HG03575 (cell line): ENCODE measurements around the gene C2orf76.

ENCODE experiments used
- ATAC-seq: cut with Tn5 transposase; IDR thresholded peaks from one replicate; pipeline ENCODE4 v1.9.1; 2021; ENCODE audit not compliant: unreplicated experiment, insufficient number of reproducible peaks, low FRiP score; ENCODE audit errors: extremely low read depth

The C2orf76 gene

DNA sequence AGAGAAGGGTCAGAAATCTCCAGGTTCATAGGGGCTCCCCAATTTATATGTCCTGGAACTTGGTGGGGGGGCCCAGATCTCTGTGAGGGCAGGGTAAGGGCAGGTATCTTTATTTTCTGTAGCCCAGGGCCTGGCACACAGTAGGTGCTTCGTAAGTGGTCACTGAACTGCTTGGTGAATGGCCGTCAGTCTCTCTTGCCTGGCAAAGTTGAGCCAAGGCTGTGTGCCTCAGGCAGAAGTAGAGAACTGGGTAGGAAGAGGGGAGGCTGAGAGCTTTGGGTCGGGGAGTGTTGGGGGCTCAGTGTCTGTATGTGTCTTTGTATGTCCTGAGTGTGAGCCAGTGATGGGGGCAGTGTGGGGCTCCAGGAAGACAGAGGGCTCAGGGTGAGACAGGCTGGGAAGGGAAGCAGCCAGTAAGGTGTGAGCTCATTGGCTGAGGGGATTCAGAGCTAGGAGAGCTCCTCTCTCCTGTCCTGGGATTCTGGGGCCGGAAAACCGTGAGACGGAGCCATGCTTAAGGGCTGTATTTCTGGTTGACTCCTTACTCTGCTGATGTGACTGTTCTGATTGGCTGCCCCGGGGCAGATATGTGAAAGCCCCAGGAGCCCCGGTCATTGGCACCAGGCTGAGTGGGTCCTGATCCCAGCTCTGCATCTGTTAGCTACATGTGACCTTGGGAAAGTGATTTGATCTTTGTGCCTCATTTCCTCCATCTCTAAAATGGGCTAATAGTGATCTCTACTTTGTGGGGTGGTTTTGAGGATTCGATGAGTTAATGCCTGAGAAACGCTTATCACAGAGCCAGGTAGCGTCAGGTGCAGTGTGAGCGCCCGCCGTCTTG, 112.7 kb downstream of the C2orf76 start:
- ATAC-seq: no peak

- no peak for ATAC-seq
Measured at GRCh38 chr2:119253114-119253702, 113.4 kb downstream of the C2orf76 start.
